Epidermal melanocyte (primary cell): ENCODE results near the gene ARFIP1.
"Not testable (repeated sequence)": the region's sequence is repeated elsewhere in the genome, so short reads cannot be mapped to it uniquely, and the experiment has no call there.

Experiments
- DNase-seq: peaks from one replicate; pipeline ENCODE4 v3.0.0; 2011; ENCODE audit warnings: low spot score; ENCODE audit not compliant: insufficient read length

Gene ARFIP1

GRCh38 chr4:152894673-152895072 is 114.9 kb downstream of the ARFIP1 start:
- DNase-seq: no peak

- DNase-seq: no peak
Observed at GRCh38 chr4:152896811-152897210, 117.1 kb downstream of the ARFIP1 start.

- DNase-seq: not testable (repeated sequence)
Observed at GRCh38 chr4:152898133-152898532, 118.4 kb downstream of the ARFIP1 start.

- DNase-seq: no peak
Observed at GRCh38 chr4:152898606-152899005, 118.9 kb downstream of the ARFIP1 start.

GRCh38 chr4:152900395-152900794 is 120.6 kb downstream of the ARFIP1 start:
- DNase-seq: no peak

- DNase-seq: no peak
Observed at GRCh38 chr4:152901205-152901604, 121.5 kb downstream of the ARFIP1 start.

GRCh38 chr4:152903658-152904057 is 123.9 kb downstream of the ARFIP1 start:
- DNase-seq: no peak

GRCh38 chr4:152909901-152910300 is 130.1 kb downstream of the ARFIP1 start:
- DNase-seq: no peak

GRCh38 chr4:152910521-152910920 is 130.8 kb downstream of the ARFIP1 start:
- DNase-seq: no peak

- DNase-seq: no peak
Observed at GRCh38 chr4:152917543-152918395, 138.0 kb downstream of the ARFIP1 start.

- no peak for DNase-seq
Observed at GRCh38 chr4:152919826-152920225, 140.1 kb downstream of the ARFIP1 start.

- DNase-seq: no peak
Observed at GRCh38 chr4:152920768-152921167, 141.0 kb downstream of the ARFIP1 start.

GRCh38 chr4:152921284-152921683 is 141.5 kb downstream of the ARFIP1 start:
- no peak for DNase-seq

GRCh38 chr4:152925851-152926250 is 146.1 kb downstream of the ARFIP1 start:
- DNase-seq: no peak

- no peak for DNase-seq
Observed at GRCh38 chr4:152926959-152927358, 147.2 kb downstream of the ARFIP1 start.

- no peak for DNase-seq
Observed at GRCh38 chr4:152927737-152928136, 148.0 kb downstream of the ARFIP1 start.

GRCh38 chr4:152928286-152928685 is 148.5 kb downstream of the ARFIP1 start:
- DNase-seq: no peak

GRCh38 chr4:152929888-152930287 is 150.1 kb downstream of the ARFIP1 start:
- no peak for DNase-seq

GRCh38 chr4:152935143-152935542 is 155.4 kb downstream of the ARFIP1 start:
- DNase-seq: no peak

GRCh38 chr4:152935631-152936445 is 156.1 kb downstream of the ARFIP1 start, which contains the start of gene FHDC1:
TSS of gene FHDC1 (plus strand) at chr4:152936323. CDS start at chr4:152943058, 6,735 bp downstream.
- DNase-seq: no peak

- DNase-seq: no peak
Observed at GRCh38 chr4:152936446-152937335, 156.9 kb downstream of the ARFIP1 start.
